NCI-H524 (cell line): Measurements from ENCODE around the gene ZNF513.
"Not testable (repeated sequence)": the region's sequence is repeated elsewhere in the genome, so short reads cannot be mapped to it uniquely, and the experiment has no call there.

ENCODE experiments used
- DNase-seq, 2 experiments: peaks; one replicate each; lab custom pipeline; 2025; lab: John Stamatoyannopoulos, UW

ZNF513 gene

GRCh38 chr2:27356056-27356381 lies 24.5 kb downstream of the ZNF513 start:
- DNase-seq = peak; percentile 24 to 71

DNA sequence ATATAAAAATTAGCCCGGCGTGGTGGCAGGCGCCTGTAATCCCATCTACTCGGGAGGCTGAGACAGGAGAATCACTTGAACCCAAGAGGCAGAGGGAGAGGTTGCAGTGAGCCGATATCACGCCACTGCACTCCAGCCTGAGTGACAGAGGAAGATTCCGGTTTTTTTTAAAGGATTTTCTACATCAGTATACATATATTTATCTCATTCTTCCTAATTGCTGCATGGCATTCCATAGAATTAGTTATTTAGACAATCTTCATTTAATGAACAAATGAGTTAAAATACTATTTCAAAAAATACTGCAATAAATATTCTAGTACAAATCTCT lies 26.0 kb downstream of the ZNF513 start:
- no peak for DNase-seq

DNA sequence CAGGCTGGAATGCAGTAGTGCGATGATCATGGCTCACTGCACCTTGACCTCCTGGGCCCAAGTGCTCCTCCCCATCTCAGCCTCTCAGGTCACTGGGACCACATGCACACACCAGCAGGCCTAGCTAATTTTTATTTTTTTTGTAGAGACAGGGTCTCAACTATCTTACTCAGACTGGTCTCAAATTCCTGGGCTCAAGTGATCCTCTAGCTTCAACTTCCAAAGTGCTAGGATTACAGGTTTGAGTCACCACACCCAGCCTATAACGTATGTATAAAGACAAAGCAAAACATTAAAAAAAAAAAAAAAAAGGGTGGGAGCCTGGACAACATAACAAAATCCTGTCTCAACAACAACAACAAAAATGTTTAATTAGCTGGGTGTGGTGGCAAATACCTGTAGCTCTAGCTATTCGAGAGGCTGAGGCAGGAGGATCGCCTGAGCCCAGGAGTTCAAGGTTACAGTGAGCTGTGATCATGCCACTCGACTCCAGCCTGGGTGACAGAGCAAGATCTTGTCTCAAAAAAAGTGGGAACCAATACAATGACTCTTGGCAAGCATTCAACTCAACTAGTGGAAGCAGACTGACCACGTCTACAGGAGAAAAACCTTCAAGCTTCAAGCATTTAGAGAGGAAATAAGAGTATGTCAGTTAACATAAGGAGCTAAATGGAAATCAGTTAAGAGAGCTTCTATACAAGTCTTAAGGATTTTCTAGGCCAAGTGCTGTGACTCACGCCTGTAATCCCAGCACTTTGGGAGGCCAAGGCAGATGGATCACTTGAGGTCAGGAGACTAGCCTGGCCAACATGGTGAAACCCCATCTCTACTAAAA lies 26.6 kb downstream of the ZNF513 start:
- peak in 1 of 2 experiments; percentile 36 for DNase-seq

DNA sequence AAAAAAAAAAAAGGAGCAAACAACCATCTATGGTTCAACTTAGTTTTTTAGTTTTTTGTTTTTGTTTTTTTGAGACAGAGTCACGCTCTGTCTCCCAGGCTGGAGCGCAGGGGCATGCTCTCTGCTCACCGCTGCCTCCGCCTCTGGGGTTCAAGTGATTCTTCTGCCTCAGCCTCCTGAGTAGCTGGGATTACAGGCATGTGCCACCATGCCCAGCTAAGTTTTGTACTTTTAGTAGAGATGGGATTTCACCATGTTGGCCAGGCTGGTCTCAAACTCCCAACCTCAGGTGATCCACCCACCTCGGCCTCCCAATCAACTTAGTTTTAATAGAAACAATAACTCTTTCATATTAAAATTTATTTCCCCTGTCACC lies 27.2 kb downstream of the ZNF513 start:
- not testable (repeated sequence) for DNase-seq

DNA sequence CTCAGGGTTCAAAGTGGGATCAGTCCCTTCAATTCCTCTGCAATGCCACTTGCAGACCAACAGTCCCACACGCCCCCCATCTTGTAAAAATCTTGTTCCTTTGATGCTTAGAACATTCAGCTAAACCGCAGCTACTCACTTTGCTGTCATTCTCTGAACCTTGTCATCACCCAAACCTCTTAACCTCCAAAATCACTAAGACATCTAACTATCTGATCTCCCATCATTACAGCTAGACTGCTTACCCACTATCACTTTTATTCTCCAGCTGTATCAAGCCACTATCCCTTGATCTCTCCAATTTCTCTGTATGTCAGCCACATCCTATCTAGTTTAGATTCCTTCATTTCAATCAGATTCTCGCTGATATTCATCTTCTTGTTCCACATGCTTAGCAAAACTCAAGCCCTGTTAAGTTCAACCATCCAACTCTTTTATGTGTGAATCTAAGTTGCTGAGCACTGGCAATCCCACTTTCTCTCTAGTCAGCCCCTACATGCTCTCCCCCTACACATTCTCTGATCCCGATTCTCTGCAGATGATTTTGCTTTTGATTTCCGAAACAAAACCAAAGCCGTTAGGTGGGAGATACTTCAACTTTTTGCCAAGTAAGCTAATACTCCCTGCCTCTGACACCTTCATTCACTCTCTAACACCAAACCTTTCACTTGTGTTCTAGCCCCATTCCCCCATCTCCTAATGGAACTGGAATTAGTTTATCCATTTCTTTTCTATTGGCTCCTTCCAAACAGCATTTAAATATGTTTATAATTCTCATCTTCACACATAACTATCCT lies 28.5 kb downstream of the ZNF513 start:
- DNase-seq = no peak

- DNase-seq = no peak
Measured at GRCh38 chr2:27350106-27350693, 30.3 kb downstream of the ZNF513 start.

DNA sequence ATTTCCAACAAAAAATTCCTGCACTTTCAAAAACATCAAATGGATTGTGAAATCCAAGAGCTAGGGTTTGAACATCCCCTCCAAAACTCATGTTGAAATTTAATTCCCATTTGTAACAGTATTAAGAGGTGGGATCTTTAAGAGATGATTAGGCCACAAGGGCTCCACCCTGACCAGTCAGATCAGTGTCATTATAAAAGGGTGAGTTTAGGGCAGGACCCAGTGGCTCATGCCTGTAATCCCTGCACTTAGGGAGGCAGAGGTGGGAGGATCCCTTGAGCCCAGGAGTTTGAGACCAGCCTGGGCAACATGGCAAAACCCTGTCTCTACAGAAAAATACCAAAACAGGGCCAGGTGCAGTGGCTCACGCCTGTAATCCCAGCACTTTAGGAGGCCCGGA lies 32.9 kb downstream of the ZNF513 start:
- DNase-seq = peak in 1 of 2 experiments; percentile 31

GRCh38 chr2:27336173-27336572 lies 44.4 kb downstream of the ZNF513 start:
- no peak for DNase-seq

GRCh38 chr2:27335311-27335710 lies 45.2 kb downstream of the ZNF513 start:
- DNase-seq = no peak
